Chondrocyte (in vitro differentiated cells): Measurements from ENCODE around the gene C11orf24. TPM values are rescaled to one million over a fixed set of nuclear protein-coding genes. Genes with fewer than 3 reads are reported as not detected.

Experiments
- DNase-seq: peaks from one replicate; pipeline ENCODE4 v3.0.0; 2021; ENCODE audit warnings: mixed read lengths, low spot score
- H3K27ac Mint-ChIP-seq: one replicate; pipeline ENCODE4 v1.8.0; 2021; ENCODE audit warnings: mild to moderate bottlenecking, moderate library complexity, mixed read lengths; ENCODE audit not compliant: unreplicated experiment
- H3K27me3 Mint-ChIP-seq: 2 replicates; pipeline ENCODE4 v1.8.0; 2021; ENCODE audit warnings: low read depth, mixed read lengths
- H3K36me3 Mint-ChIP-seq: 2 replicates; pipeline ENCODE4 v1.8.0; 2021; ENCODE audit warnings: low read depth, mixed read lengths
- H3K4me1 Mint-ChIP-seq: 2 replicates; pipeline ENCODE4 v1.8.0; 2021; ENCODE audit warnings: low read depth, mild to moderate bottlenecking, mixed read lengths
- H3K4me3 Mint-ChIP-seq: one replicate; pipeline ENCODE4 v1.8.0; 2021; ENCODE audit warnings: mild to moderate bottlenecking, moderate library complexity, mixed read lengths; ENCODE audit not compliant: unreplicated experiment
- H3K9me3 Mint-ChIP-seq: 2 replicates; pipeline ENCODE4 v1.8.0; 2021; ENCODE audit warnings: low read depth, mixed read lengths
- total RNA-seq: library from RNA; stranded (reverse); gene quantifications from 3 replicates; pipeline ENCODE4 v1.2.1, GENCODE V29; 2021
- TF ChIP-seq, protein P1 (sequence below): fragments of 200-600 bp; sonication (generic); IDR thresholded peaks from 2 replicates; pipeline ENCODE4 v1.5.0; 2021; ENCODE audit warnings: antibody characterized with exemption, mild to moderate bottlenecking, moderate library complexity

C11orf24 gene
- total RNA-seq, 1 donor from 2014 or later, result 104 TPM

DNA sequence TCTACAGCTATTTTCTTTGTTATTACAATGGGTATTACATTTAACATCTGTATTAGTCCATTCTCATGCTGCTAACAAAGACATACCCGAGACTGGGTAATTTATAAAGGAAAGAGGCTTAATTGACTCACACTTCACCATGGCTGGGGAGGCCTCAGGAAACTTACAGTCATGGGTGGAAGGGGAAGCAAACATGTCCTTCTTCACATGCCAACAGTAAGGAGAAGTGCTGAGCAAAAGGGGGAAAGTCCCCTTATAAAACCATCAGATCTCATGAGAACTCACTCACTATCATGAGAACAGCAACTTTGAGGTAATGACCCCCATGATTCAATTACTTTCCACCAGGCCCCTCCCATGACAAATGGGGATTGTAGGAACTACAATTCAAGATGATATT, 42.2 kb downstream of the C11orf24 start:
- TF ChIP-seq, protein P1, sequence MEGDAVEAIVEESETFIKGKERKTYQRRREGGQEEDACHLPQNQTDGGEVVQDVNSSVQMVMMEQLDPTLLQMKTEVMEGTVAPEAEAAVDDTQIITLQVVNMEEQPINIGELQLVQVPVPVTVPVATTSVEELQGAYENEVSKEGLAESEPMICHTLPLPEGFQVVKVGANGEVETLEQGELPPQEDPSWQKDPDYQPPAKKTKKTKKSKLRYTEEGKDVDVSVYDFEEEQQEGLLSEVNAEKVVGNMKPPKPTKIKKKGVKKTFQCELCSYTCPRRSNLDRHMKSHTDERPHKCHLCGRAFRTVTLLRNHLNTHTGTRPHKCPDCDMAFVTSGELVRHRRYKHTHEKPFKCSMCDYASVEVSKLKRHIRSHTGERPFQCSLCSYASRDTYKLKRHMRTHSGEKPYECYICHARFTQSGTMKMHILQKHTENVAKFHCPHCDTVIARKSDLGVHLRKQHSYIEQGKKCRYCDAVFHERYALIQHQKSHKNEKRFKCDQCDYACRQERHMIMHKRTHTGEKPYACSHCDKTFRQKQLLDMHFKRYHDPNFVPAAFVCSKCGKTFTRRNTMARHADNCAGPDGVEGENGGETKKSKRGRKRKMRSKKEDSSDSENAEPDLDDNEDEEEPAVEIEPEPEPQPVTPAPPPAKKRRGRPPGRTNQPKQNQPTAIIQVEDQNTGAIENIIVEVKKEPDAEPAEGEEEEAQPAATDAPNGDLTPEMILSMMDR, result no peak
- no peak overlapping the region for H3K27ac Mint-ChIP-seq
- peaks cover 6% of the 10 kb centered on the region for H3K9me3 Mint-ChIP-seq
- peaks cover 2% of the 10 kb centered on the region for H3K36me3 Mint-ChIP-seq
- H3K4me3 Mint-ChIP-seq, result no peak overlapping the region
- H3K4me1 Mint-ChIP-seq, result no peaks in the 10 kb centered on the region
- H3K27me3 Mint-ChIP-seq, result peaks cover 11% of the 10 kb centered on the region
- DNase-seq, result no peak

DNA sequence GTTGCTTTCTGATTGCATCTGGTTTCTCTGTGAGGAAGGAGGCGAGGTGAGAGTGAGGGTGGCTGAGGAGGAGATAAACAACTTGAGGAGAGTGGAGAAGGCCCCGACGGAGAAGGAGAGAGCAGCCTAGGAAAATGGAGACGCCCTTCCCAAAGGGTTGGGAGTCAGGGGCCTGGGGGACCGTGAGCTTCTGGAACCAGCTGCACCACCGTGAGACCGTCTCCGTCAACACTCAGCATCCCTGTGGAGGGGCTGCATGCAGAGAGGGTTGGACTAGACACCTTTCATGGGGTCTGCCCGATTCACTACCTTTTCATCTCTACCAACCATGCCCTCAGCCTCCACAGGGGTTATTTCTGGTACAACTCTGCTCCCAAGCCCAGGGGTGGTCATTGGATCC, 45.4 kb downstream of the C11orf24 start:
- H3K9me3 Mint-ChIP-seq, result peaks cover 6% of the 10 kb centered on the region
- H3K4me1 Mint-ChIP-seq, result no peaks in the 10 kb centered on the region
- DNase-seq, result no peak
- TF ChIP-seq, protein P1, result no peak
- H3K4me3 Mint-ChIP-seq, result no peak overlapping the region
- no peak overlapping the region for H3K27ac Mint-ChIP-seq
- H3K27me3 Mint-ChIP-seq, result peaks cover 3% of the 10 kb centered on the region
- H3K36me3 Mint-ChIP-seq, result no peaks in the 10 kb centered on the region

DNA sequence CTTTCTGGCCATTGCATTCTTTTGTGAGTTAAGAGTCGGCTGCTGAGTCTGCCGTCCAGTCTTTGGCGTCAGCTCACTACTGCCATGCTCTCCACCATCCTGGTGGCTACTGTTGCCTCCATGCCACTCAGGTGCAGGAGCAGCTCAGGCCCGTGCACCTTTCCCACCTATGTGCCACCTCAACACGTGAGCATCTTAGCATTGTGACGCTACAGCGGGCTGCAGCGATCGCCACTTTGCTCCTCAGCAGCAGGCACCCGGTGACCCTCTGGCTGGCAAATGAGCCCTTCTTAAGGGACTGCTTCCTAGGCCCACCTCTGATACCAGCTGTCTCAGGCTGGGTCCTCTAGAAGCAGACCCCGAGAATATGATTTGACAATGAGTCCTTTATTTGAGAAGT, 47.2 kb downstream of the C11orf24 start:
- DNase-seq, result no peak
- Mint-ChIP-seq H3K27ac (no peak overlapping the region), H3K36me3 (no peaks in the 10 kb centered on the region), H3K4me3 (no peak overlapping the region), H3K4me1 (no peaks in the 10 kb centered on the region), H3K9me3 (peaks cover 6% of the 10 kb centered on the region), H3K27me3 (peaks cover 3% of the 10 kb centered on the region)
- TF ChIP-seq, protein P1, result no peak

DNA sequence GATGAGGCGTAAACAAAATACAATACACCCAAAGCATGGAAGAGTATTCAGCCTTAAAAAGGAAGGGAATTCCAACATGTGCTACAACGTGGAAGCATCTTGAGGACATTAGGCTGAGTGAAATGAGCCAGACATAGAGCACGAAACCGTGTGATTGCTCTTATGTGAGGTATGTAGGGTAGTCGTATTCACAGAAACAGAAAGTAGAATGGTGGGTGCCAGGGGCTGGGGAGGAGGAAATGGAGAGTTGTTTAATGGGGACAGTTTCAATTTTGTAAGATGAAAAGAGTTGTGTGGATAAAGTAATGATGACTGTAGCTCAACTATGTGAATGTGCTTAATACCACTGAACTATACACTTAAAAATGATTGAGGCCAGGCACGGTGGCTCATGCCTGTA, 48.5 kb downstream of the C11orf24 start:
- peaks cover 5% of the 10 kb centered on the region for H3K27me3 Mint-ChIP-seq
- TF ChIP-seq, protein P1, result no peak
- no peak overlapping the region for H3K27ac Mint-ChIP-seq
- peaks cover 3% of the 10 kb centered on the region for H3K9me3 Mint-ChIP-seq
- H3K36me3 Mint-ChIP-seq, result no peaks in the 10 kb centered on the region
- H3K4me1 Mint-ChIP-seq, result no peaks in the 10 kb centered on the region
- no peak for DNase-seq
- H3K4me3 Mint-ChIP-seq, result no peak overlapping the region

DNA sequence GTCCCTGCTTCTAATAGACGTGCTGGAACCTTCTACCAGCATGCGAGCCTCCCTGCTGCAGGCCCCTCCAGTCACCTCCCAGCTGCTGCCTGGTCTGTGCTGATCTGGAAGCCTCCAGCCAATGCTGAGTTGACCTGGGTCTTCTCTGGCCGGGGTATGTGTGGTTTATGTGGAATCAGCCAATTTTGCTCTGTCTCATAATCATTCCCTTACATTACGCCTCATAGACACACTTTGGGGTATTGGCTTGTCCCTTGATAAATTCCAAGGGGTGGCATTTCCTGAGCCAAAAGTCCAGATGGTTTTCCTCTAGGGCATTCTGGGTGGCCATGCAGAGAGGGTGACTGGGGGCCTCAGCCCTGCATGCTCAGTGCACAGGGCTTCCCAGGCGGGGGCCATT, 50.4 kb downstream of the C11orf24 start:
- no peaks in the 10 kb centered on the region for H3K36me3 Mint-ChIP-seq
- no peak for DNase-seq
- TF ChIP-seq, protein P1, result no peak
- peaks cover 5% of the 10 kb centered on the region for H3K27me3 Mint-ChIP-seq
- no peak overlapping the region for H3K4me3 Mint-ChIP-seq
- H3K4me1 Mint-ChIP-seq, result no peaks in the 10 kb centered on the region
- H3K27ac Mint-ChIP-seq, result no peak overlapping the region
- H3K9me3 Mint-ChIP-seq, result peaks cover 3% of the 10 kb centered on the region
